GM23338 (cell line): ENCODE results near the gene GDF11. TPM values are rescaled to one million over a fixed set of nuclear protein-coding genes. Genes with fewer than 3 reads are reported as not detected.

Experiments
- ATAC-seq: fragments of 200-7000 bp; cut with Tn5 transposase; 3 replicates; pipeline ENCODE4 v1.9.1; 2020
- DNase-seq: peaks from one replicate; pipeline ENCODE4 v3.0.0-alpha.2; 2015; ENCODE audit warnings: low spot score
- H2AFZ ChIP-seq: fragments of 200-600 bp; sonication (generic); 2 replicates; pipeline ENCODE4 v1.8.0; 2016; ENCODE audit warnings: antibody characterized with exemption, mild to moderate bottlenecking, moderate library complexity
- H3F3A ChIP-seq: fragments of 200-600 bp; sonication (generic); replicated peaks from 2 replicates; pipeline ENCODE4 v1.8.0; 2017; ENCODE audit warnings: antibody characterized with exemption, mixed run types, low read depth
- H3K27ac ChIP-seq: fragments of 200-600 bp; sonication (generic); 2 replicates; pipeline ENCODE4 v1.6.1; 2016; ENCODE audit warnings: low read depth
- H3K27me3 ChIP-seq: fragments of 200-600 bp; sonication (generic); 2 replicates; pipeline ENCODE4 v1.8.0; 2016; ENCODE audit warnings: mild to moderate bottlenecking, mixed run types, moderate library complexity; ENCODE audit not compliant: insufficient read depth
- H3K36me3 ChIP-seq: fragments of 200-600 bp; sonication (generic); 2 replicates; pipeline ENCODE4 v1.8.0; 2016; ENCODE audit warnings: mild to moderate bottlenecking; ENCODE audit not compliant: insufficient read depth
- H3K4me1 ChIP-seq: fragments of 200-600 bp; sonication (generic); 2 replicates; pipeline ENCODE4 v1.8.0; 2016; ENCODE audit warnings: mild to moderate bottlenecking, moderate library complexity; ENCODE audit not compliant: insufficient read depth
- H3K4me2 ChIP-seq: fragments of 200-600 bp; sonication (generic); 2 replicates; pipeline ENCODE4 v1.7.1; 2017; ENCODE audit warnings: mixed run types
- H3K4me3 ChIP-seq: fragments of 200-600 bp; sonication (generic); 2 replicates; pipeline ENCODE4 v1.6.1; 2016; ENCODE audit warnings: mixed run types
- H3K79me2 ChIP-seq: fragments of 200-600 bp; sonication (generic); replicated peaks from 2 replicates; pipeline ENCODE4 v1.8.0; 2017; ENCODE audit warnings: mild to moderate bottlenecking; ENCODE audit not compliant: insufficient read depth
- H3K9me2 ChIP-seq: fragments of 200-600 bp; sonication (generic); 2 replicates; pipeline ENCODE4 v1.8.0; 2017; ENCODE audit not compliant: insufficient read depth
- H4K20me1 ChIP-seq: fragments of 200-600 bp; sonication (generic); replicated peaks from 2 replicates; pipeline ENCODE4 v1.8.0; 2017; ENCODE audit warnings: mild to moderate bottlenecking; ENCODE audit not compliant: insufficient read depth
- H3K27ac Mint-ChIP-seq: 2 replicates; pipeline ENCODE4 v1.8.0; 2020; ENCODE audit warnings: inconsistent platforms, mild to moderate bottlenecking, moderate library complexity, mixed read lengths
- H3K27me3 Mint-ChIP-seq: 3 replicates; pipeline ENCODE4 v1.8.0; 2022; ENCODE audit warnings: low read depth, mild to moderate bottlenecking, moderate library complexity, mixed read lengths, inconsistent platforms; ENCODE audit not compliant: insufficient read depth, poor library complexity
- H3K36me3 Mint-ChIP-seq: 3 replicates; pipeline ENCODE4 v1.8.0; 2021; ENCODE audit warnings: low read depth, mild to moderate bottlenecking, inconsistent platforms, moderate library complexity, mixed read lengths
- H3K4me1 Mint-ChIP-seq: 3 replicates; pipeline ENCODE4 v1.8.0; 2020; ENCODE audit warnings: mild to moderate bottlenecking, inconsistent platforms, mixed read lengths
- H3K4me3 Mint-ChIP-seq: 3 replicates; pipeline ENCODE4 v1.8.0; 2021; ENCODE audit warnings: moderate library complexity, mild to moderate bottlenecking, inconsistent platforms, mixed read lengths
- H3K9me3 Mint-ChIP-seq: 3 replicates; pipeline ENCODE4 v1.8.0; 2020; ENCODE audit warnings: moderate library complexity, mild to moderate bottlenecking, inconsistent platforms, mixed read lengths
- ETS1 ChIP-seq: IDR thresholded peaks from 2 replicates; pipeline ENCODE4 v1.6.1; 2016; ENCODE audit warnings: antibody characterized with exemption
- EZH2phosphoT487 ChIP-seq: fragments of 200-600 bp; sonication (generic); IDR thresholded peaks from one replicate; pipeline ENCODE4 v1.8.1; 2018; ENCODE audit warnings: antibody characterized with exemption; ENCODE audit not compliant: unreplicated experiment
- POLR2AphosphoS5 ChIP-seq: IDR thresholded peaks from 2 replicates; pipeline ENCODE4 v1.6.1; 2016; ENCODE audit warnings: antibody characterized with exemption, low read depth
- ZNF114 ChIP-seq: fragments of 250-450 bp; sonication (Bioruptor Pico); IDR thresholded peaks from 2 replicates; pipeline ENCODE4 v1.5.0; 2020; ENCODE audit warnings: mild to moderate bottlenecking, moderate library complexity
- ZNF462 ChIP-seq: fragments of 250-450 bp; sonication (Bioruptor Pico); IDR thresholded peaks from 2 replicates; pipeline ENCODE4 v1.5.0; 2020; ENCODE audit warnings: mild to moderate bottlenecking, moderate library complexity
- polyA plus RNA-seq: library from polyadenylated mRNA; unstranded; fragments of >200 nt; fragmentation: Nextera tagmentation; extraction: Ambion mirVana; gene quantifications from 2 replicates; pipeline ENCODE4 v1.2.1, GENCODE V29; 2016
- total RNA-seq: library from RNA; depleted of rRNA; stranded (reverse); fragments of >200 nt; shearing (Covaris generic); gene quantifications from 2 replicates; pipeline ENCODE4 v1.2.3, GENCODE V29; 2014

GDF11 gene
- total and polyA plus RNA-seq, 2 experiments from 2014 or later: 3.7 to 12.5 TPM

- TF ChIP-seq ZNF462: no peak
- no peak for TF ChIP-seq ZNF114
Measured at GRCh38 chr12:55748230-55748993, 5.5 kb downstream of the GDF11 start (continued).

- Mint-ChIP-seq H3K27me3 (peaks cover 9% of the 10 kb centered on the region), H3K9me3 (no peaks in the 10 kb centered on the region; the same call in 2 of the 3 replicates), H3K36me3 (peaks cover 78% of the 10 kb centered on the region), H3K4me1 (peaks cover 25% of the 10 kb centered on the region), H3K27ac (peak overlapping the region; percentile 8; the same call in 1 of the 2 replicates), H3K4me3 (no peak overlapping the region)
- ATAC-seq: peak; percentile 13
- H3F3A ChIP-seq: peaks cover 17% of the 10 kb centered on the region; the same call in 1 of the 2 replicates
- H3K27me3 ChIP-seq: no peaks in the 10 kb centered on the region
- H3K79me2 ChIP-seq: no peaks in the 10 kb centered on the region
- peaks cover 42% of the 10 kb centered on the region for H3K36me3 ChIP-seq
- H3K4me3 ChIP-seq: no peak overlapping the region
- 0 out of 2 replicates have a peak, but pooled peaks cover 3% of the 10 kb centered on the region for H3K9me2 ChIP-seq
- H3K4me2 ChIP-seq: no peak overlapping the region
- H3K4me1 ChIP-seq: peaks cover 8% of the 10 kb centered on the region; the same call in 1 of the 2 replicates
- no peak overlapping the region for H2AFZ ChIP-seq
- peaks cover 48% of the 10 kb centered on the region for H4K20me1 ChIP-seq
- no peak for DNase-seq
- no peak overlapping the region; the same call in 1 of the 2 replicates for H3K27ac ChIP-seq
- no peak for TF ChIP-seq ZNF462
- no peak for TF ChIP-seq ETS1
- TF ChIP-seq POLR2AphosphoS5: no peak; the same call in 1 of the 2 replicates
- TF ChIP-seq ZNF114: no peak
- no peak for TF ChIP-seq EZH2phosphoT487
Measured at GRCh38 chr12:55755246-55755645, 12.3 kb downstream of the GDF11 start.
